SK-N-SH treated with all-trans-retinoic acid at 6 μM for 48 hours (cell line): ENCODE measurements around the gene TMC3.

Source experiments
- BACH2 ChIP-seq: fragments of 250-450 bp; sonication (Bioruptor Pico); IDR thresholded peaks from 2 replicates; pipeline ENCODE4 v1.9.0; 2021; ENCODE audit warnings: mild to moderate bottlenecking, borderline replicate concordance
- CSDC2 ChIP-seq: fragments of 250-450 bp; sonication (Bioruptor Pico); IDR thresholded peaks from 2 replicates; pipeline ENCODE4 v1.5.0; 2020; ENCODE audit warnings: mild to moderate bottlenecking, moderate library complexity
- PATZ1 ChIP-seq: fragments of 250-450 bp; sonication (Bioruptor Pico); IDR thresholded peaks from 2 replicates; pipeline ENCODE4 v1.8.0; 2020; ENCODE audit warnings: mild to moderate bottlenecking, moderate library complexity, borderline replicate concordance
- PPARA ChIP-seq: fragments of 250-450 bp; sonication (Bioruptor Pico); IDR thresholded peaks from 2 replicates; pipeline ENCODE4 v1.5.0; 2020; ENCODE audit warnings: mild to moderate bottlenecking, borderline replicate concordance
- RARB ChIP-seq: fragments of 250-450 bp; sonication (Bioruptor Pico); IDR thresholded peaks from 2 replicates; pipeline ENCODE4 v1.8.0; 2021; ENCODE audit warnings: mild to moderate bottlenecking, moderate library complexity
- TOX ChIP-seq: fragments of 250-450 bp; sonication (Bioruptor Pico); IDR thresholded peaks from 2 replicates; pipeline ENCODE4 v1.8.0; 2021; ENCODE audit warnings: mild to moderate bottlenecking, moderate library complexity, borderline replicate concordance
- ZFP3 ChIP-seq: fragments of 250-450 bp; sonication (Bioruptor Pico); IDR thresholded peaks from 2 replicates; pipeline ENCODE4 v1.5.0; 2020; ENCODE audit warnings: mild to moderate bottlenecking, moderate library complexity
- ZNF8 ChIP-seq: fragments of 450-650 bp; formaldehyde crosslinking; IDR thresholded peaks from 2 replicates; pipeline ENCODE4 v1.5.0; 2020; ENCODE audit warnings: mild to moderate bottlenecking, moderate library complexity

- TF ChIP-seq ZNF8 (CRISPR knock-in tag): no peak
- no peak for TF ChIP-seq PATZ1 (CRISPR knock-in tag)
- no peak for TF ChIP-seq TOX (CRISPR knock-in tag)
- no peak for TF ChIP-seq RARB
- TF ChIP-seq ZFP3 (CRISPR knock-in tag): no peak
- TF ChIP-seq BACH2 (CRISPR knock-in tag): no peak
- no peak for TF ChIP-seq PPARA (CRISPR knock-in tag)
- TF ChIP-seq CSDC2 (CRISPR knock-in tag): no peak
These were observed 6.2 kb upstream of the TMC3 start for GRCh38 chr15:81380203-81380602.
